ENCODE results near the gene BID.

The BID gene

GRCh38 chr22:17738386-17739128 lies 35.7 kb downstream of the BID start:
- DNase-seq (ENCODE audit: low spot score): no peak

GRCh38 chr22:17734187-17734586 lies 40.1 kb downstream of the BID start:
- no peak for DNase-seq (ENCODE audit: low spot score)

GRCh38 chr22:17733466-17733865 lies 40.8 kb downstream of the BID start:
- no peak for DNase-seq (ENCODE audit: low spot score)

- DNase-seq (ENCODE audit: low spot score): no peak
Measured at GRCh38 chr22:17732251-17732854, 41.9 kb downstream of the BID start.

GRCh38 chr22:17729561-17729960 lies 44.7 kb downstream of the BID start:
- no peak for DNase-seq (ENCODE audit: low spot score)

- no peak for DNase-seq (ENCODE audit: low spot score)
Measured at GRCh38 chr22:17728786-17729185, 45.5 kb downstream of the BID start.

GRCh38 chr22:17726928-17727897 lies 47.1 kb downstream of the BID start:
- no peak for DNase-seq (ENCODE audit: low spot score)

- no peak for DNase-seq (ENCODE audit: low spot score)
Measured at GRCh38 chr22:17726006-17726927, 48.0 kb downstream of the BID start.

GRCh38 chr22:17725500-17725796 lies 48.8 kb downstream of the BID start:
- DNase-seq (ENCODE audit: low spot score): no peak

- DNase-seq (ENCODE audit: low spot score): peak; percentile 42
Measured at GRCh38 chr22:17724678-17725499, 49.4 kb downstream of the BID start.

GRCh38 chr22:17724241-17724640 lies 50.0 kb downstream of the BID start:
- no peak for DNase-seq (ENCODE audit: low spot score)

GRCh38 chr22:17719911-17720310 lies 54.4 kb downstream of the BID start:
- DNase-seq (ENCODE audit: low spot score): no peak

GRCh38 chr22:17717708-17718107 lies 56.6 kb downstream of the BID start:
- no peak for DNase-seq (ENCODE audit: low spot score)

- no peak for DNase-seq (ENCODE audit: low spot score)
Measured at GRCh38 chr22:17716529-17716928, 57.7 kb downstream of the BID start.

- DNase-seq (ENCODE audit: low spot score): no peak
Measured at GRCh38 chr22:17712441-17712840, 61.8 kb downstream of the BID start.

- no peak for DNase-seq (ENCODE audit: low spot score)
Measured at GRCh38 chr22:17710023-17710422, 64.2 kb downstream of the BID start.

GRCh38 chr22:17707526-17707925 lies 66.7 kb downstream of the BID start:
- DNase-seq (ENCODE audit: low spot score): peak; percentile 28

GRCh38 chr22:17706947-17707346 lies 67.3 kb downstream of the BID start:
- DNase-seq (ENCODE audit: low spot score): peak; percentile 24

GRCh38 chr22:17705951-17706900 lies 68.0 kb downstream of the BID start:
- DNase-seq (ENCODE audit: low spot score): peak; percentile 81

- no peak for DNase-seq (ENCODE audit: low spot score)
Measured at GRCh38 chr22:17705546-17705945, 68.7 kb downstream of the BID start.

Measured in globus pallidus (tissue), 1 donor.